ENCODE results near the gene HEXA.

GRCh38 chr15:72358121-72358520, 17.7 kb downstream of the HEXA start:
- no peak for TF ChIP-seq CTCF (IDR thresholded peaks at IDR 0.05 in 4 of 5, conservative IDR thresholded peaks at IDR 0.05 in 1 of 5)
- TF ChIP-seq POLR2A (IDR thresholded peaks at IDR 0.05): no peak
